Raji (cell line): ENCODE results near the gene TWSG1.

Source experiments
- POLR2A ChIP-seq: IDR thresholded peaks from 2 replicates; pipeline ENCODE4 v1.6.1; 2011; ENCODE audit warnings: low read depth, low read length, control low read depth; ENCODE audit not compliant: insufficient read depth

TWSG1 gene

GRCh38 chr18:9404565-9405060 is 70.0 kb downstream of the TWSG1 start:
- TF ChIP-seq POLR2A, result no peak

DNA sequence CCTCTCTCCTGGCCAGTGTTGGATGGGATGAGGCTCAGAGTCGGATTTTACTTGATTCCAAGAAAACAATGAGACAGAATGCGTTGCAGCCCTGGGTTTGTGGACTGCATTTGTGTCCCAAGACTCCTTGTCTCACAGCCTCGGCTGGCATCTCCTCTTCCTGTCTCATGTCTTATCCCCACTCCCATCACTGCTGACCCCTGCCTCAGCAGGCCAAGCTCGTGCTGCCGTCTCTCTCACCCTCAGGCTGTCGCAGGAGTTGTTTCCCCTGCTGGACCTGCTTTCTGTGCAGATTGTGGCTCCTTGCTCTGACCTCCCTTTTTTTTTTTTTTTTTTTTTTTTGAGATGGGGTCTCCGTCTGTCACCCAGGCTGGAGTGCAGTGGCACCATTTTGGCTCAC is 70.6 kb downstream of the TWSG1 start:
- TF ChIP-seq POLR2A, result no peak

- no peak for TF ChIP-seq POLR2A
Observed at GRCh38 chr18:9405977-9406376, 71.4 kb downstream of the TWSG1 start.

DNA sequence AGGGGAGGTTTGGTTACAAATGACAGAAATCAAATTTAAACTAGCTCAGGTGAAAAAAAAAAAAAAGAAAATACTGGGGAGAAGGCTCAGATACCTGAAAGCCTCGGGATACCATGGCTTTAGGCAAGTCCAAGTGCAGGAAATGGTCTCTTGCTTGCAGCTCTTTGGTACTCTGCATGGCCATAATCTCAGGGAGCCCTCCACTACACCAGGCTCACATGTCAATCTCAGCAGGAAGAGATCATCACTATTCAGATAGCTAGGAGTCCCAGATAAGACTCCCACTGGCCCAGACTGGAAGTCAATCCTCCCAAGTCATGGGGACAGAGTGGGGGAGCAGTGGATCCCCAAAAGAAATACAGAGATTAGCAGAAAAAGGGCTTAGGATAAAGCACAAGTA is 75.9 kb downstream of the TWSG1 start:
- TF ChIP-seq POLR2A, result no peak

DNA sequence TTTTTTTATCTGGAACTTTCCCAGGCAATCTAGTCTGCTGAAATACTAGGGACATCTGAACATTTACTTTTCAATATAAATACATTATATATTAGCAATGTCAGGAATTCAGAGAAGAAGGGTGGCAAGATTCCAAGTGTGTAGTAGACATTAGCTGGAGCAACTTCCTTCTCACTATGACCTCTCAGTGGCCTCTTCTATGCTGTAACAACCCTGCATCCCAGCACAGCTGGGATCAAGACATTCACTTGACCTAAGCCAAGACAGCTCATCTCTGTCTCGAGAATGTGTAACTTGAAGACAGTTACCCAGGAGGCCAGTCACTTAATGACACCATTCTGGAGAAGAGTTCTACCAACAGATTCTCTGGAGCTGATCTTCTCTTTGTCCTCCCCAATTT is 79.0 kb downstream of the TWSG1 start:
- no peak for TF ChIP-seq POLR2A

GRCh38 chr18:9416563-9417072 is 82.0 kb downstream of the TWSG1 start:
- TF ChIP-seq POLR2A, result no peak

DNA sequence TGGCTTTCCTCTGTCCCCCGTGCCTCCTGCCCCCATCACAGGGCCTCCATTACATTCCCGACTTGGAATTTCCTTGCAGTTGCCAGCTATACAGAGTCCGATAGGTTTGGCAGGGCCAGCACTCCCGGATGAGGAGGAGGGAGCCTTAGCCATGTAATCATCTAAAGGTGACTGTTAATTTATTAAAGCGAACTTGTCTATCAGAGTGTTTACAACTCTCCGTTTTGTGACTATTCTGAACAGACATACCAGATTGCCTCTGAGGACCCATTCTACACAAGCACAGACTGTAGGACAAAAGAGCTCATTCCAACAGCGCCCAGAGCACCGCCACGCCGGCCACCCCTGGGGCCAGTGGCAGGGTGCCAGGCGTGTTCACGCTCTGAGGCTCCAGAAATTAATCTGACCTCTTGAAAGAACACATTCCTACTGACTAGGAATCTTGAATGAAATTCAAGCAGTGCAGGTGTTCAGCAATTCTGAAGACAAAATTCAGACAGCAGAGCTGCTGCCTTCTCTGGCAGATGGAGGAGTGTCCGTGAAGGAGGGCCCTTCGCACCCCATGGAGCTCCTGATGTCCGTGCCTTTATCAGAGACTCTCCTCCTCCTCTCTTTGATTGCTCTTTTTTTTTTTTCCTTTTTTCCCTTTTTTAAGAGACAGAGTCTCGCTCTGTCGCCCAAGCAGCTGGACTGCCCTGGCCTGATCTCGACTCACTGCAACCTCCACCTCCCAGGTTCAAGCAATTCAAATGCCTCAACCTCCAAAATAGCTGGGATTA is 82.7 kb downstream of the TWSG1 start:
- TF ChIP-seq POLR2A, result no peak

DNA sequence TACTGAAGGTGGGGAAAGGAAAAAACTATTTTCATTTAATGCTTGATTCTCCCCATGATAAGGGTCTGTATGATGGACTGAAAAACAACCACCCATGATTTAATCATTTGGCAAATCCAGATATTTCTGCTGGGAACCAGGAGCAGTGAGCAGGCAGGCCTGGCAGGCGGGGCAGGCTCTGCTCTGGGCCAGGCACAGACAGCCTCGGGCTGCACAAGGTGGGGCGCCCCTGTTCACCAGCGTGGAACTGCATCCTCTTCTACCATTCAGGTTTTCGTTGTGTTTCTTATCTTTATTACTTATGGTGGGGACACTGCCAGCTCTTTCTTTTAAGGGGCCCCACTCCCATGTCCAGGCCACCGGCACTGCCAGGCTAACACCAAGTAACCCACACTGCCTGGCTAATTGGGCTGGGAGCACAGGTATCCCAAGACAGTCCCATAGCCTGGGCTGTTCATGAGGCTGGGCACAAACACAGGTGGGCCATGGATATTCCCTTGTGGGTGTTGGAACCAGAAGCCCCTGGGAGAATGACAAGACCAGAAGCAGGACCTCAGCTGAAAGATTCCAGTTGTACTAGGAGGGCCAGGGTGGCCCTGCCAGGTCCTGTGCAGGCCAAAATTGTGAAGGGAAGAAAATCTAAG is 83.6 kb downstream of the TWSG1 start:
- no peak for TF ChIP-seq POLR2A

DNA sequence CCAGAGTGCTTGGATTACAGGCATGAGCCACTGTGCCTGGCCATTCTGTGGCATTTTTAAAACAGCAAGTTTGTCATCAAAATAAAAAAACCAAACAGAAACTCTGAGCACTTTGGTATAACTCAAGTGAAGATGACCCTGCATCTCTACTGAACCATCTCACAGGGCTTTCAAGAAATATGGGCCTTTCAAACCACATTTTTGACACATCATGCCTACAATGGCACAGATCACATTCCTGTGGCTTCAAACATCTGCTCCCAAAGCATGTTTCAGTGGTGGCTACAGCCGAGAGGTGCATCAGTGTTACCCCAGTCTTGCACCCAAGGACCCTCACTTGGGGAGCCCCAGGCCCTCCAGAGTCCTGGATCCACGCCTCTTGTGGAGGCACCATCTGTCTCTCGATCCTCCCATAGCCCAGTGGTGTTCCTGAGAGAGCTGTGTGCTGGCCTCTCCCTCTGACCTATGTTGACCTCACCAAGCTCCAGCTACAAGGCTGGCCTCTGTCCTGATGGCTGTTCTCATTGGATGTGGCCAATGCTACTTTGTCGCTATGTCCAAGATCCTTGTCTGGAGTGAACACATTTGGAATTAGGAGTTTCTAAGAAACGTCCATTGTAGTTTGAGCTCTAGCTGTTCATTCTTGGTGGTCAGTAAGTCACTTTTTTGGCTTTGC is 85.5 kb downstream of the TWSG1 start:
- TF ChIP-seq POLR2A, result no peak

DNA sequence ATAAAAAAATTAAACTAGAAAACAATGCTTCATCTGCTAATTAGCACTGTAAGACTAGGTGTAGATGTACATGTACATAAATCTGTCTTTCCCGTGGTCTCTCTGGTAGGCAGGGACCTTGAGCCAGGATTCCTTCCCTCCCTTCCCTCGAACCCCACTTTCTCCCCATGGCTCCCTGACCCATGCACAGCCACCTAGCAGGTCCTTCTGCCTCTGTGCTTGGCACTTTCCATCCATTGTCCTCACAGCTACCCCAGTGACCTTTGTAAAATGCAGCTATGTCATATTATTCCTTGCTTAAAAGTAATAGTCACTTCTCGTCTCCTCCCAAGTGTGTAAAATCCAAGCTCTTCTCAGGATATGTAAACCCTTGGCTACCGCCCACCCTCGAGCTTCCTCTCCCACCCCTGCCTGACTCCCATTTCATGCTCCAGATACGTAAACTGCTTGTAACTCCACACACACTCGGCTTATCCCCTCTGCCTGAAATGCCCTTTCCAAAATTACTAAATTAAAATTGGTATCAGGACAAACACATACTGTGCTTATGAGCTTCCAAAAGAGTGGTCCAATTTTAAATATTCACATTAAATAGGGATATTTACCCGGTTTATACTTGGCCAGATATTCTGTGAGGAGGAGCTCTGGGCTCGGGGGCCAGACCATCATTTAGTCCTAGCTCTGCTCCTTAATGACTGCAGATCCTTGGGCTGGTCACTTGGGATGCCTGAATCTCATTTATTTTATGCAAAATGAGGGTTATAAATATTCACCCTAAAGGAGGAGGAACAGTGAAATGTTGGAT is 86.7 kb downstream of the TWSG1 start:
- TF ChIP-seq POLR2A, result no peak

GRCh38 chr18:9421901-9422327 is 87.3 kb downstream of the TWSG1 start:
- no peak for TF ChIP-seq POLR2A

DNA sequence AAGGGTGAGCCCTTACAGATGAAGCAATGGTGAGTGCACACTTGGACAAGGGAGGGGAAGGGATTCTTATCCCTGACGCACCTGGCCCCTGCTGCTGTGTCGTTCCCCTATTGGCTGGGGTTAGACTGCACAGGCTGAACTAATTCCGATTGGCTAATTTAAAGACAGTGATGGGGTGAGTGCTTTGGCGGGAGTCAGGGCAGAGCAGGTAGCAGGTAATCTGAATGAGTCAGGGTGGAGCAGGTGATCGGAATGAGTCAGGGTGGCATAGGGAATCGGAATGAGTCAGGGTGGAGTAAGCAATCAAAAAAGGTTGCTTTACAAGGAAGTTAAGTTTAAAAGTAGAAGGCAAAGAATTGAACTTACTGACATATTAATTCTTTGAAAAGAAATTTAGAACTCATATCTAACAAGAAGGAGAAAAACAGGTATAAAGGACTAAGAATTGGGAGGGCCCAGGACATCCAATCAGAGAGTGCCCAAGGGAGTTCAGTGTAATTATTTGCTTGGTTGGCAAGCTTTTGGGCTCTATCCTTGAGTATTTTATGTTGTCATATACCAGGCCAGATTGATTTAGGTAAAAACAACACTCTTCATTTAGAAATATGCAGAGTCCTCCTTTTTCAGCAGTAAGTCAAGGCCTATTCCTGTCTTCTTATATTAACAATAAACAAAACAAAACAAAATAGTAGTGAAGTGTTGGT is 88.4 kb downstream of the TWSG1 start:
- TF ChIP-seq POLR2A, result no peak

- TF ChIP-seq POLR2A, result no peak
Observed at GRCh38 chr18:9426753-9427152, 92.2 kb downstream of the TWSG1 start.

GRCh38 chr18:9428301-9428706 is 93.7 kb downstream of the TWSG1 start:
- TF ChIP-seq POLR2A, result no peak
